GM18951 (cell line): ENCODE measurements around the gene TMEM176B.

Experiments
- POLR2A ChIP-seq: IDR thresholded peaks from 4 replicates; pipeline ENCODE4 v1.6.1; 2011; ENCODE audit warnings: mild to moderate bottlenecking; ENCODE audit not compliant: insufficient read length, insufficient read depth; ENCODE audit errors: extremely low read depth
- in situ Hi-C: fragments of 300-500 bp; cut with MboI; formaldehyde crosslinking; loops from one replicate; pipeline ENCODE4 v1.12.0; 2022; ENCODE audit warnings: low sequenced_read_pairs, mixed read lengths, inconsistent platforms; ENCODE audit not compliant: unreplicated experiment

TMEM176B gene

GRCh38 chr7:150806863-150807262 is 6.7 kb upstream of the TMEM176B start:
- no peak for TF ChIP-seq POLR2A

GRCh38 chr7:150806454-150806853 is 6.3 kb upstream of the TMEM176B start:
- TF ChIP-seq POLR2A = no peak
- in situ Hi-C loops = no loop called here

More at GRCh38 chr7:150806863-150807262, 6.7 kb upstream of the TMEM176B start:
- in situ Hi-C loops = no loop called here

- in situ Hi-C loops = no loop called here
- TF ChIP-seq POLR2A = no peak
Measured at GRCh38 chr7:150805864-150806263, 5.7 kb upstream of the TMEM176B start.

- no peak for TF ChIP-seq POLR2A
- in situ Hi-C loops = no loop called here
Measured at GRCh38 chr7:150804802-150805201, 4.6 kb upstream of the TMEM176B start.

GRCh38 chr7:150803161-150803860 is 3.1 kb upstream of the TMEM176B start:
- in situ Hi-C loops = no loop called here
- TF ChIP-seq POLR2A = no peak

GRCh38 chr7:150801946-150802771 is 2.0 kb upstream of the TMEM176B start:
- no peak for TF ChIP-seq POLR2A

GRCh38 chr7:150801242-150801945 is 1.2 kb upstream of the TMEM176B start:
- no peak for TF ChIP-seq POLR2A
- in situ Hi-C loops = no loop called here

More at GRCh38 chr7:150801946-150802771, 2.0 kb upstream of the TMEM176B start:
- in situ Hi-C loops = no loop called here

- TF ChIP-seq POLR2A = no peak
- in situ Hi-C loops = no loop called here
Measured at GRCh38 chr7:150800581-150801241, 547 bp upstream of the TMEM176B start, which contains the start of gene TMEM176A. Gene TMEM176A, plus strand, starts transcription at chr7:150800769. Its CDS starts 782 bp downstream, at chr7:150801551.

- TF ChIP-seq POLR2A = no peak
- in situ Hi-C loops = no loop called here
Measured at GRCh38 chr7:150799156-150799555, 1.0 kb downstream of the TMEM176B start.

GRCh38 chr7:150797661-150798060 is 2.5 kb downstream of the TMEM176B start:
- in situ Hi-C loops = no loop called here
- TF ChIP-seq POLR2A = no peak

- in situ Hi-C loops = no loop called here
- TF ChIP-seq POLR2A = no peak
Measured at GRCh38 chr7:150793569-150794238, 6.5 kb downstream of the TMEM176B start.

- in situ Hi-C loops = no loop called here
- TF ChIP-seq POLR2A = no peak
Measured at GRCh38 chr7:150791746-150792452, 8.3 kb downstream of the TMEM176B start.
